HepG2 (cell line): Measurements from ENCODE around the gene RINL. TPM values are rescaled to one million over a fixed set of nuclear protein-coding genes. Genes with fewer than 3 reads are reported as not detected.
A peak's percentile ranks its signal among the peaks of the same experiment; 100 is the strongest.

Source experiments
- ATAC-seq: fragments of 200-7000 bp; cut with Tn5 transposase; 3 replicates; pipeline ENCODE4 v1.9.1; 2020; ENCODE audit warnings: mild to moderate bottlenecking, moderate library complexity
- BruUV-seq: library from RNA; stranded (reverse); fragments of 400-500 nt; replicated peaks from 2 replicates; lab custom pipeline; 2021; lab: Mats Ljungman, UMichigan
- CTCF ChIA-PET: fragments of 300-600 bp; formaldehyde crosslinking; extraction: SDS; loops from one replicate; lab custom pipeline; 2021; ENCODE audit warnings: low total read pairs, inconsistent platforms, low intra/inter-chr PET ratio; lab: Yijun Ruan, JAX
- POLR2A ChIA-PET: fragments of 350-600 bp; sonication (Branson Sonifier 250); formaldehyde crosslinking; loops from one replicate; lab custom pipeline; 2020; ENCODE audit warnings: antibody characterized with exemption, inconsistent platforms; lab: Yijun Ruan, JAX
- DNase-seq: peaks from one replicate; pipeline ENCODE4 v3.0.0-alpha.2; 2015; ENCODE audit warnings: low spot score
- FAIRE-seq: peaks from 3 replicates; lab custom pipeline; 2011; peaks lifted over from hg19 to GRCh38; lab: Jason Lieb, UNC
- H2AFZ ChIP-seq: one replicate; pipeline ENCODE4 v1.6.1; 2011; ENCODE audit warnings: low read length, inconsistent platforms
- H3K27ac ChIP-seq: fragments of 300-600 bp; 3 replicates; pipeline ENCODE4 v1.8.0; 2011; ENCODE audit warnings: mixed run types, mild to moderate bottlenecking, mixed read lengths, low read length, inconsistent platforms; ENCODE audit not compliant: insufficient read depth; ENCODE audit errors: extremely low read length
- H3K27me3 ChIP-seq, 2 experiments: fragments of 200-600 bp in 1 of 2; 2 replicates in 1 of 2; 3 replicates in 1 of 2; pipeline versions ENCODE4 v1.6.0 to v1.8.0; 2011; ENCODE audit warnings: low read length in 2 of 2, mild to moderate bottlenecking in 2 of 2, moderate library complexity in 2 of 2, inconsistent platforms in 1 of 2; ENCODE audit not compliant: insufficient read depth in 2 of 2, control insufficient read depth in 1 of 2
- H3K36me3 ChIP-seq, 2 experiments: fragments of 200-600 bp in 1 of 2; replicated peaks in 1 of 2; 2 replicates in 1 of 2; 3 replicates in 1 of 2; pipeline versions ENCODE4 v1.5.1 to v1.8.0; 2011; ENCODE audit warnings: low read length in 2 of 2, inconsistent platforms in 1 of 2; ENCODE audit not compliant: insufficient read depth in 2 of 2, control insufficient read depth in 1 of 2
- H3K4me1 ChIP-seq: 2 replicates; pipeline ENCODE4 v1.5.1; 2012; ENCODE audit warnings: low read length, inconsistent platforms; ENCODE audit not compliant: insufficient read depth
- H3K4me2 ChIP-seq: 2 replicates; pipeline ENCODE4 v1.6.0; 2011; ENCODE audit warnings: low read depth, low read length, inconsistent platforms
- H3K4me3 ChIP-seq, 3 experiments: fragments of 200-600 bp in 1 of 3; sonication (generic), shearing (Covaris generic) in 1 of 3; replicated peaks in 1 of 3; 2 replicates each; pipeline ENCODE4 v1.5.1; 2011 to 2016; ENCODE audit warnings: low read length in 3 of 3, inconsistent platforms in 2 of 3, low read depth in 2 of 3, mild to moderate bottlenecking in 2 of 3, control low read depth in 1 of 3, mixed read lengths in 1 of 3; ENCODE audit not compliant: insufficient read depth in 1 of 3
- H3K79me2 ChIP-seq: one replicate; pipeline ENCODE4 v1.6.1; 2011; ENCODE audit warnings: low read length, inconsistent platforms; ENCODE audit not compliant: insufficient read depth
- H3K9ac ChIP-seq: 2 replicates; pipeline ENCODE4 v1.6.0; 2011; ENCODE audit warnings: mild to moderate bottlenecking, low read depth, low read length, inconsistent platforms; ENCODE audit not compliant: insufficient read depth
- H3K9me3 ChIP-seq: 2 replicates; pipeline ENCODE4 v1.5.1; 2012; ENCODE audit warnings: mild to moderate bottlenecking, low read length
- H4K20me1 ChIP-seq: 2 replicates; pipeline ENCODE4 v1.6.0; 2011; ENCODE audit warnings: inconsistent platforms, mild to moderate bottlenecking, low read length, moderate library complexity; ENCODE audit not compliant: insufficient read depth
- AGO2 ChIP-seq: fragments of 200-400 bp; formaldehyde crosslinking; optimal IDR thresholded peaks from 2 replicates; pipeline ENCODE3; 2017; ENCODE audit warnings: mild to moderate bottlenecking, low read depth, low read length, moderate library complexity
- CSRNP1 ChIP-seq: sonication (generic); formaldehyde crosslinking; IDR thresholded peaks from 2 replicates; pipeline ENCODE4 v1.8.1; 2023; ENCODE audit warnings: mild to moderate bottlenecking, missing genetic modification reagents
- MLXIP ChIP-seq: sonication (generic); formaldehyde crosslinking; IDR thresholded peaks from 2 replicates; pipeline ENCODE4 v1.9.0; 2021; ENCODE audit warnings: missing genetic modification reagents, borderline replicate concordance
- NR2F1 ChIP-seq, 2 experiments: fragments of 450-650 bp in 1 of 2; formaldehyde crosslinking in 1 of 2; IDR thresholded peaks; 2 replicates each; pipeline versions ENCODE4 v1.5.0 to v1.6.1; 2016 to 2020; ENCODE audit warnings: mild to moderate bottlenecking in 1 of 2, missing compliant biosample characterization in 1 of 2, missing genetic modification reagents in 1 of 2, moderate library complexity in 1 of 2
- SMC3 ChIP-seq: IDR thresholded peaks from 2 replicates; pipeline ENCODE4 v1.6.1; 2011; ENCODE audit warnings: low read length, improper control_type of control experiment
- ZFP1 ChIP-seq: IDR thresholded peaks from 2 replicates; pipeline ENCODE4 v1.6.1; 2016
- ZMAT3 ChIP-seq: sonication (generic); formaldehyde crosslinking; conservative IDR thresholded peaks from 2 replicates; pipeline ENCODE4 v1.7.0; 2021; ENCODE audit warnings: missing genetic modification reagents
- ZNF350 ChIP-seq: sonication (generic); formaldehyde crosslinking; IDR thresholded peaks from 2 replicates; pipeline ENCODE4 v1.4.0; 2020; ENCODE audit warnings: mild to moderate bottlenecking, low read depth, missing genetic modification reagents, borderline replicate concordance
- WGBS: methylation state at CpG from one replicate; pipeline ENCODE4 v1.1.6; 2017; ENCODE audit warnings: low lambda C conversion rate; 5-methylcytosine and 5-hydroxymethylcytosine counted together
- in situ Hi-C: cut with HindIII; loops from 2 replicates; pipeline ENCODE4 v1.10.0; 2017; ENCODE audit warnings: low pct_unique_long_range_greater_than_20kb; ENCODE audit not compliant: extremely low pct_ligation_motif_present
- intact Hi-C: fragments of 100-400 bp; cut with micrococcal nuclease; formaldehyde crosslinking; loops from one replicate; pipeline ENCODE4 v1.10.0; 2022; ENCODE audit not compliant: unreplicated experiment
- polyA plus RNA-seq, 8 experiments: library from polyadenylated mRNA; depleted of rRNA in 3 of 8; stranded (reverse) in 7 of 8; unstranded in 1 of 8; fragments of >200 nt; fragmentation: Illumina TruSeq in 4 of 8; extraction: Trizol in 4 of 8; gene quantifications; 2 replicates each; pipeline versions ENCODE4 v1.2.1 to v1.2.3, GENCODE V29; 2011 to 2016; ENCODE audit warnings: low read depth in 4 of 8, missing spikeins in 1 of 8, mixed read lengths in 1 of 8; ENCODE audit not compliant: insufficient read depth in 1 of 8
- total RNA-seq, 5 experiments: library from RNA; depleted of rRNA; stranded (reverse); fragments of >200 nt; fragmentation: Illumina TruSeq; extraction: Trizol; gene quantifications; 2 replicates each; pipeline ENCODE4 v1.2.3, GENCODE V29; 2016; ENCODE audit warnings: low read depth in 1 of 5

RINL gene
- total and polyA plus RNA-seq, 2 of the 13 experiments (the other 11 are each of a cell fraction or from before 2014, with no cell fraction given) = 11.4 to 18.0 TPM

GRCh38 chr19:38919837-38920601 is 41.9 kb upstream of the RINL start:
- TF ChIP-seq CSRNP1 (CRISPR knock-in tag) = no peak
- TF ChIP-seq SMC3 = no peak
- TF ChIP-seq ZNF350 (CRISPR knock-in tag) = no peak
- TF ChIP-seq AGO2 = peak; percentile 81
- TF ChIP-seq ZFP1 (CRISPR knock-in tag) = no peak
- no peak for TF ChIP-seq MLXIP (CRISPR knock-in tag)
- TF ChIP-seq ZMAT3 = no peak
- TF ChIP-seq NR2F1 (CRISPR knock-in tag; IDR thresholded peaks at IDR 0.05) = no peak
- no peak for FAIRE-seq
- Histone ChIP-seq H4K20me1 (no peaks in the 10 kb centered on the region), H2AFZ (no peak overlapping the region), H3K27ac (no peak overlapping the region), H3K9ac (no peak overlapping the region), H3K9me3 (no peaks in the 10 kb centered on the region), H3K79me2 (no peaks in the 10 kb centered on the region), H3K4me3 (no peak overlapping the region), H3K4me2 (no peak overlapping the region), H3K36me3 (peaks cover 8 to 23% of the 10 kb centered on the region in 2 experiments), H3K27me3 (no peaks in the 10 kb centered on the region), H3K4me1 (peaks cover 12% of the 10 kb centered on the region)
- no TSS peak for BruUV-seq
- intact Hi-C loops (no loop called here), in situ Hi-C loops (loop anchor here (25.0 kb wide), 1 partner anchor 183 kb away; the partner anchor contains the start of gene CAPN12)
- WGBS = 92% methylated on average over 21 of the region's 21 CpGs
- ATAC-seq = no peak
- ChIA-PET CTCF (no interaction called here), POLR2A (no interaction called here)
- DNase-seq = no peak
